T-helper 1 cell treated with Interleukin-12 subunit alpha and Interleukin-12 subunit beta and Interleukin-4 antibody, amounts not matched to agents 30 ng/mL and 1 ng/mL, for 36 hours (primary cell): Measurements from ENCODE around the gene B4GALT1. TPM values are rescaled to one million over a fixed set of nuclear protein-coding genes. Genes with fewer than 3 reads are reported as not detected.

ENCODE experiments used
- intact Hi-C: fragments of 100-400 bp; cut with micrococcal nuclease; formaldehyde crosslinking; loops from one replicate; pipeline ENCODE4 v1.15.1; 2024
- total RNA-seq: library from RNA; stranded (reverse); gene quantifications from 2 replicates; pipeline ENCODE4 v1.2.3, GENCODE V29; 2022

B4GALT1 gene
- total RNA-seq, result 60.9 and 63.5 TPM in 2 replicates

GRCh38 chr9:33167084-33167971 lies at the start of gene B4GALT1:
Gene B4GALT1, minus strand, starts transcription at chr9:33167336. Its CDS starts 167 bp downstream, at chr9:33167169.
- intact Hi-C loops, result loop anchor here (1.0 to 10.0 kb wide), 16 partner anchors 8 to 1290 kb away; partner anchors contain the start of genes APTX, BAG1, DNAI1 and DNAJA1

GRCh38 chr9:33211695-33212393 lies 44.7 kb upstream of the B4GALT1 start:
- intact Hi-C loops, result no loop called here

GRCh38 chr9:33210006-33210715 lies 43.0 kb upstream of the B4GALT1 start:
- intact Hi-C loops, result no loop called here

- intact Hi-C loops, result no loop called here
Measured at GRCh38 chr9:33209394-33209793, 42.3 kb upstream of the B4GALT1 start.

- intact Hi-C loops, result loop anchor here (2.0 kb wide), 1 partner anchor 36 kb away; the partner anchor contains the start of gene B4GALT1
Measured at GRCh38 chr9:33202552-33203201, 35.5 kb upstream of the B4GALT1 start.

- intact Hi-C loops, result loop anchor here (2.0 kb wide), 1 partner anchor 35 kb away; the partner anchor contains the start of gene B4GALT1
Measured at GRCh38 chr9:33202018-33202417, 34.9 kb upstream of the B4GALT1 start.

GRCh38 chr9:33198165-33198564 lies 31.0 kb upstream of the B4GALT1 start:
- intact Hi-C loops, result no loop called here

GRCh38 chr9:33197279-33198152 lies 30.4 kb upstream of the B4GALT1 start:
- intact Hi-C loops, result no loop called here

GRCh38 chr9:33196736-33197135 lies 29.6 kb upstream of the B4GALT1 start:
- intact Hi-C loops, result no loop called here

GRCh38 chr9:33193818-33194217 lies 26.7 kb upstream of the B4GALT1 start:
- intact Hi-C loops, result no loop called here

GRCh38 chr9:33192493-33193255 lies 25.5 kb upstream of the B4GALT1 start:
- intact Hi-C loops, result no loop called here

- intact Hi-C loops, result no loop called here
Measured at GRCh38 chr9:33190021-33190705, 23.0 kb upstream of the B4GALT1 start.

GRCh38 chr9:33189331-33189791 lies 22.2 kb upstream of the B4GALT1 start:
- intact Hi-C loops, result no loop called here

- intact Hi-C loops, result no loop called here
Measured at GRCh38 chr9:33188711-33189110, 21.6 kb upstream of the B4GALT1 start.

- intact Hi-C loops, result no loop called here
Measured at GRCh38 chr9:33187519-33188218, 20.5 kb upstream of the B4GALT1 start.

- intact Hi-C loops, result no loop called here
Measured at GRCh38 chr9:33186457-33187168, 19.5 kb upstream of the B4GALT1 start.

GRCh38 chr9:33185858-33186257 lies 18.7 kb upstream of the B4GALT1 start:
- intact Hi-C loops, result no loop called here
